GM23248 (cell line): ENCODE measurements around the gene NEDD4L. TPM values are rescaled to one million over a fixed set of nuclear protein-coding genes. Genes with fewer than 3 reads are reported as not detected.

Experiments used
- DNase-seq: peaks from one replicate; pipeline ENCODE4 v3.0.0-alpha.2; 2015
- H2AFZ ChIP-seq: fragments of 200-600 bp; sonication (generic); 2 replicates; pipeline ENCODE4 v1.6.1; 2016; ENCODE audit warnings: antibody characterized with exemption
- H3F3A ChIP-seq: fragments of 200-600 bp; sonication (generic); 2 replicates; pipeline ENCODE4 v1.6.1; 2016; ENCODE audit warnings: mild to moderate bottlenecking, antibody characterized with exemption, mixed run types; ENCODE audit not compliant: insufficient read depth
- H3K27ac ChIP-seq: fragments of 200-600 bp; sonication (generic); 2 replicates; pipeline ENCODE4 v1.5.1; 2016; ENCODE audit warnings: mild to moderate bottlenecking
- H3K27me3 ChIP-seq: fragments of 200-600 bp; sonication (generic); replicated peaks from 2 replicates; pipeline ENCODE4 v1.6.1; 2016; ENCODE audit warnings: mild to moderate bottlenecking; ENCODE audit not compliant: insufficient read depth
- H3K36me3 ChIP-seq: fragments of 200-600 bp; sonication (generic); 2 replicates; pipeline ENCODE4 v1.6.1; 2016; ENCODE audit warnings: low read depth, mild to moderate bottlenecking
- H3K4me1 ChIP-seq: fragments of 200-600 bp; sonication (generic); 2 replicates; pipeline ENCODE4 v1.6.1; 2016; ENCODE audit warnings: mild to moderate bottlenecking; ENCODE audit not compliant: insufficient read depth
- H3K4me2 ChIP-seq: fragments of 200-600 bp; sonication (generic); one replicate; pipeline ENCODE4 v1.6.1; 2016; ENCODE audit warnings: mild to moderate bottlenecking; ENCODE audit not compliant: unreplicated experiment
- H3K4me3 ChIP-seq: fragments of 200-600 bp; sonication (generic); 2 replicates; pipeline ENCODE4 v1.5.1; 2016; ENCODE audit warnings: mild to moderate bottlenecking
- H3K79me2 ChIP-seq: fragments of 200-600 bp; sonication (generic); 2 replicates; pipeline ENCODE4 v1.6.1; 2016; ENCODE audit warnings: mild to moderate bottlenecking; ENCODE audit not compliant: insufficient read depth
- H3K9ac ChIP-seq: fragments of 200-600 bp; sonication (generic); 2 replicates; pipeline ENCODE4 v1.6.1; 2016; ENCODE audit warnings: mild to moderate bottlenecking
- H3K9me2 ChIP-seq: fragments of 200-600 bp; sonication (generic); 2 replicates; pipeline ENCODE4 v1.6.1; 2016; ENCODE audit warnings: mixed run types, mild to moderate bottlenecking, moderate library complexity; ENCODE audit not compliant: insufficient read depth
- H3K9me3 ChIP-seq: fragments of 200-600 bp; sonication (generic); one replicate; pipeline ENCODE4 v1.6.1; 2017; ENCODE audit warnings: low read depth
- H4K20me1 ChIP-seq: fragments of 200-600 bp; sonication (generic); 2 replicates; pipeline ENCODE4 v1.6.0; 2016; ENCODE audit not compliant: insufficient read depth
- EZH2 ChIP-seq: fragments of 200-600 bp; sonication (generic); IDR thresholded peaks from 2 replicates; pipeline ENCODE4 v1.6.1; 2018; ENCODE audit warnings: antibody characterized with exemption, mild to moderate bottlenecking; ENCODE audit not compliant: insufficient read depth, poor library complexity, severe bottlenecking
- EZH2phosphoT487 ChIP-seq: fragments of 200-600 bp; sonication (generic); IDR thresholded peaks from 2 replicates; pipeline ENCODE4 v1.6.1; 2018; ENCODE audit warnings: antibody characterized with exemption, moderate library complexity, mild to moderate bottlenecking, low read depth; ENCODE audit not compliant: insufficient read depth
- WGBS, 2 experiments: methylation state at CpG; one replicate each; pipeline ENCODE4 v1.1.6; 2015 to 2017; ENCODE audit warnings: low lambda C conversion rate in 2 of 2, low coverage in 1 of 2; ENCODE audit errors: missing lambda C conversion rate in 2 of 2; 5-methylcytosine and 5-hydroxymethylcytosine counted together
- in situ Hi-C: fragments of 300-500 bp; cut with MboI; formaldehyde crosslinking; loops from 2 replicates; pipeline ENCODE4 v1.15.0; 2020
- polyA plus RNA-seq: library from polyadenylated mRNA; unstranded; fragments of >200 nt; fragmentation: Nextera tagmentation; extraction: Ambion mirVana; gene quantifications from 2 replicates; pipeline ENCODE4 v1.2.1, GENCODE V29; 2016
- total RNA-seq: library from RNA; depleted of rRNA; stranded (reverse); fragments of >200 nt; shearing (Covaris generic); gene quantifications from 2 replicates; pipeline ENCODE4 v1.2.3, GENCODE V29; 2014

Gene NEDD4L
- total and polyA plus RNA-seq, 2 experiments from 2014 or later = 3.7 to 6.1 TPM

DNA sequence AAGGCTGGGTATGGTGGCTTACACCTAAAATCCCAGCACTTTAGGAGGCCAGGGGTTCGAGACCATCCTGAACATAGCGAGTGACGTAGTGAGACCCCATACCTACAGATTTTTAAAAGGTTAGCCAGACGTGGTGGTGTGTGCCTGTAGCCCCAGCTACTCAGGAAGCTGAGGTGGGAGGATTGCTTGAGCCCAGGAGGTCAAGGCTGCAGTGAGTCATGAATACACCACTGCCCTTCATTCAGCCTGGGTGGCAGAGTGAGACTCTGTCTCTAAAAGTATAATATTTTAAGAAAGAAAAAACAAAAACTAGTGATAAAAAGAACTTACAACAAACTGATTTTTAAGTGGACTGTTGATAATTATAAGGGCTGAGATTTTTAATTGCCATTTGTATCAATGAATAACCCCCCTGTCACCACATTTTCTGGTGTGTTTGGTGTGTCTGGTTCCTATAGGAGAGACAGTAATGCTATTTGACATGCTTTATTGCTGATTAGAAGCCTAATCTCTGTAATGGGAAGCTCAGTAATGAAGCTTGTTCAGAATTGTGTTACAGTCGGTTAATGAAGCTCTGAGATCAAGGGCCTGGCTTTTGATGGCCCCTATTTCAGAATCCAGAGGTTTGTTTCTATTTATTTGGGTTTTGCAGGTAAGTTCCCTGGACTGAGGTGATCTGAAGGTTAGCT is 147.0 kb downstream of the NEDD4L start:
- peaks cover 25% of the 10 kb centered on the region for H3K4me1 ChIP-seq
- in situ Hi-C loops = no loop called here
- no peak overlapping the region for H3K27ac ChIP-seq
- peak; percentile 24 for DNase-seq
- H3K79me2 ChIP-seq = no peaks in the 10 kb centered on the region
- no peak overlapping the region for H3K4me3 ChIP-seq
- no peaks in the 10 kb centered on the region for H3K9me3 ChIP-seq
- H3K9me2 ChIP-seq = no peaks in the 10 kb centered on the region
- H2AFZ ChIP-seq = no peak overlapping the region
- no peak overlapping the region for H3K4me2 ChIP-seq
- 82 to 87% methylated on average over 5 of the region's 5 CpGs for WGBS, 2 experiments
- no peaks in the 10 kb centered on the region for H4K20me1 ChIP-seq
- no peaks in the 10 kb centered on the region for H3K27me3 ChIP-seq
- no peak for TF ChIP-seq EZH2
- TF ChIP-seq EZH2phosphoT487 = no peak
- H3K9ac ChIP-seq = no peak overlapping the region
- H3F3A ChIP-seq = peaks cover 12% of the 10 kb centered on the region
- no peaks in the 10 kb centered on the region for H3K36me3 ChIP-seq

DNA sequence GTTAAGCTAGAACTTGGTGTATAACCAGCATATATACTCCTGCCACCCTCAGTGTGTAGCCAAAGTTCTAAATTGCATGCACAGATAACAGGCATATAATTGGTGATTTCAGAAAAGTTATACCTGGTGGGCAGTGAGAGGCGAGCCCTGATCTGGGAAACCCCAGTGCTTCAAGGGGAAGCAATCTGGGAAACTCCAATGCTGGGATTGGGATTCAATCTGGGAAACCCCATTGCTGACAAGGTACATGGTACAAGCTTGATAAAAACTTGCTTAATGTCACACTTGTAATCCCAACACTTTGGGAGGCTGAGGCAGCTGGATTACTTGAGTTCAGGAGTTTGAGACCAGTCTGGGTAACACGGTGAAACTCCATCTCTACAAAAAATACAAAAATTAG is 147.6 kb downstream of the NEDD4L start:
- H3K4me3 ChIP-seq = no peak overlapping the region
- in situ Hi-C loops = no loop called here
- H3K27ac ChIP-seq = no peak overlapping the region

DNA sequence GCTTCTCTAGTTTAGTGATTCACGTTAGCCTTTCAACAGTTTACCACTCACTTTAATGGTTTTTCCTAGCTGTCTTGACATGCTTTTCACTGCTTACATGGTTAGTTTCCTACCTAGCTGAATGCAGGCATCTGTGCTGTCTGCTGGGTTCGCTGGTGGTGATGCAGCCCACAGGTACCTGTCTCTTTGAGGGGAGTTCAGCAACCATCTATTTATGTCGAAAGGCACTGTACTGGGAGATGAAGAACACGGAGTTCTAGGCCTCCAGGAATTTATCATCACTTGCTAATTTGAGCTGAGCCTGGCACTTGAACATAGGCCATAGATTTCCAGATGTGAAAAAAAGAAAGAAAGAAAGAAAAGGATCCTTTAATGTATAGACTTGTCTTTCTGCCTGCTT is 148.5 kb downstream of the NEDD4L start:
- no peaks in the 10 kb centered on the region for H3F3A ChIP-seq

More for the DNA sequence above, 147.6 kb downstream of the NEDD4L start:
- Histone ChIP-seq H3K4me2 (no peak overlapping the region), H3K9me3 (no peaks in the 10 kb centered on the region), H4K20me1 (no peaks in the 10 kb centered on the region), H3K9me2 (no peaks in the 10 kb centered on the region), H3K9ac (no peak overlapping the region), H2AFZ (no peak overlapping the region), H3K27me3 (no peaks in the 10 kb centered on the region), H3K4me1 (peaks cover 25% of the 10 kb centered on the region), H3K36me3 (no peaks in the 10 kb centered on the region), H3F3A (peaks cover 6% of the 10 kb centered on the region), H3K79me2 (no peaks in the 10 kb centered on the region)
- no peak for TF ChIP-seq EZH2phosphoT487
- no peak for TF ChIP-seq EZH2
- WGBS, 2 experiments = 90 to 95% methylated on average over 2 of the region's 2 CpGs
- DNase-seq = no peak

DNA sequence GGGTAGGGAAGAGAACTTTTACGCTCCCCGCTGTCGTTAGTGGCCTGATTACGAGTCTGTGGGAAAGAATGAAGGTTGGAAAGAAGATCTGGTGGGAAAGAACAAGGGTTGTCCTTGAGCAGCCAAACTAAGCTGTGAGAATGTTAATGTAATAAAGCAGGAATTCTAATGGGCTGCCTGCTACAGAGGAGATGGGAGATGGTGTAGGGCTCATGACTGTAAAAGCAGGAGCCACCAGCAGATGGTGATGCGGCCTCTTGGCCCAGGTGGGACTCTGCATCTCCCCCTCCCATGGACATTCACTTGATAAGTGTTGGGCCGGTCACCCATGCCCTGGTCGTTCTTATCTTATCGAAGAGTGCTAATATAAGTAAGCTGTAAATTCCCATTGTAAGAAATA is 150.0 kb downstream of the NEDD4L start:
- H3K79me2 ChIP-seq = no peaks in the 10 kb centered on the region
- H3K27ac ChIP-seq = no peak overlapping the region
- no peaks in the 10 kb centered on the region for H3F3A ChIP-seq
- no peaks in the 10 kb centered on the region for H3K9me2 ChIP-seq
- no peak overlapping the region for H3K4me3 ChIP-seq
- H3K27me3 ChIP-seq = no peaks in the 10 kb centered on the region
- 97 to 98% methylated on average over 8 of the region's 8 CpGs for WGBS, 2 experiments
- DNase-seq = no peak
- no peak overlapping the region for H3K9ac ChIP-seq
- no peak overlapping the region for H3K4me2 ChIP-seq
- H2AFZ ChIP-seq = no peak overlapping the region
- in situ Hi-C loops = no loop called here
- H3K4me1 ChIP-seq = peaks cover 23% of the 10 kb centered on the region
- H3K9me3 ChIP-seq = no peaks in the 10 kb centered on the region
- TF ChIP-seq EZH2phosphoT487 (no peak), EZH2 (no peak)
- no peaks in the 10 kb centered on the region for H3K36me3 ChIP-seq
- no peaks in the 10 kb centered on the region for H4K20me1 ChIP-seq

More for the DNA sequence above, 148.5 kb downstream of the NEDD4L start:
- Histone ChIP-seq H3K4me1 (peaks cover 23% of the 10 kb centered on the region), H3K9me2 (no peaks in the 10 kb centered on the region), H3K9ac (no peak overlapping the region), H4K20me1 (no peaks in the 10 kb centered on the region), H3K27ac (no peak overlapping the region), H3K9me3 (no peaks in the 10 kb centered on the region), H3K36me3 (no peaks in the 10 kb centered on the region), H3K79me2 (no peaks in the 10 kb centered on the region), H3K4me3 (no peak overlapping the region), H2AFZ (no peak overlapping the region), H3K27me3 (no peaks in the 10 kb centered on the region), H3K4me2 (no peak overlapping the region)
- in situ Hi-C loops = no loop called here
- no peak for DNase-seq
- TF ChIP-seq EZH2phosphoT487 (no peak), EZH2 (no peak)
- WGBS, 2 experiments = 90% methylated on average over 4 of the region's 4 CpGs
